ENCODE data around the gene PPP6R3.

Gene PPP6R3

DNA sequence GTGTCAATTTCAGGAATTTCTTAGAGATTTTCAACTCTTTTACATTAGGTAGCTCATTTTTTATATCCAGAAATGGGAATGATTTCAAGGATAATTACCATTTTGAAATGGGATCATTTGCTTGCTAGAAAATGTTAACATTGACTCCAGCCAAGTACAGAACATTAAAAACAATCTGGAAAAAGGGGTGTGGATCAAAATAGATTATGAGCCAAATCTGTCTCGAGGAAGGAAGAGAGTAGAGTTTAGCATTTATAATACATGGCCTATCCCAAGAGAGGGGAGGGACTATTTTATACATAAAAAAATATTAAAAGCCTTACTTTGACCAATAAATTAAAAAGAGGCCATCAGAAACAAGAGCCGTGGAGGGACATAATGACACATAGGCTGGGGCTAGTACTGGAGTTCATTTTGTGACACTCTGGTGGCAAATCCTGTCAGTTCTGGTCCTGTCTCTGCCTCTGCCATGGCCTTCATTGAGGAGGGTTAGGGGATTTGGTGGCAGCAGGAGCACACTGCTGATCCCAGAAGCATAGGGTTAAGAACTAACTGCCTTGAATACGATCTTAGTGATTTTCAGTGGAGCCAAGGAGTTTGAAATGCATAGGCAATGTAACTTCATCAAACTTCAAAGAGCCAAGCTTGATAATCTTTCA, 20.4 kb downstream of the PPP6R3 start:
- TF ChIP-seq ZNF274 (IDR thresholded peaks at IDR 0.05; ENCODE audit: low read depth, low read length) = no peak
- no peak overlapping the region for H3K4me3 ChIP-seq (ENCODE audit: low read length)

DNA sequence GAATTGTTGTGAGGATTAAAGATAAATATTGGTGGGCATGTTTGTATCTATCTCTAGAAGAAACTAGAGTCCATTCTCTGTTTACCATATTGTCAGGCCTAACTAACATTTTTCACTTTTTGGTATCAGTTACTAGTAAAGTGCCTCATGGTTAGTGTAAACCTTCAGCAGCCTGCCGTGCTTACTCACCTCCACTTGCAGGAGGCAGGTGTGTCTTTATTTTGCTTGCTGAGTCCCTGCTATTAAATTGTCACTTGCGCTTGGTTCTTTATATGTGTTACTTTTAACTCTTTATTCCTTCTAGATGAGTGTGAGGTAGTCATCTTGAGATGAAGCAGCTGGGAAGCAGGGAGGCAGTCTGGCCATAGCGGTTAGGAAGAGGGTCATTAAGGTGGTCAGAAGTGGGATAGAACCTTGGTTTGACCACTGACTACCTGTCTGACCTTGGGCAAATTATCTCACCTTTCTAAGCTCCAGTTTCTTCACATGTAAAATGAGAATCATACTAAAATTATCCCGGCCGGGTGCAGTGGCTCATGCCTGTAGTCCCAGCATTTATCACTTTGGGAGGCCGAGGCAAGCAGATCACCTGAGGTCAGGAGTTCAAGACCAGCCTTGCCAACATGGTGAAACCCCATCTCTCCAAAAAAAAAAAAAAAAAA, 21.2 kb downstream of the PPP6R3 start:
- H3K4me3 ChIP-seq (ENCODE audit: low read length) = no peak overlapping the region
- no peak for TF ChIP-seq ZNF274 (IDR thresholded peaks at IDR 0.05; ENCODE audit: low read depth, low read length)

DNA sequence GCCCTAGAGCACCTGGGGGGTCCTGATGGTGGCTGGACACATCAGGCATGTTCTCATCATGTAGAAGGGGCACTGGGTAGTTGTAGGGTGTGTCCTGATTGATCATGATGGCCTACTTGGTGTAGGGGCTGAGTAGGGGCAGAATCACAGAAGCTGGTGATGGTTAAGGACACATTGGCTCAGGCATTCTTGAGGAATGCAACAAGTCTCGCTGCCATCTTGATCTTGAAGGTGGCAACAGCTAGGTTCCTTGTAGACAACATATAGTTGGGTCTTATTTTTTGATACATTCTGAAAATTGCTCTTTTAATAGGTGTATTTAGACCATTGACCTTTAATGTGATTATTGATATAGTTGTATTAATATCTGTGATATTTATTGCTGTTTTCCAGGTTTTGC, 28.1 kb downstream of the PPP6R3 start:
- TF ChIP-seq ZNF274 (IDR thresholded peaks at IDR 0.05; ENCODE audit: low read depth, low read length) = no peak
- no peak overlapping the region for H3K4me3 ChIP-seq (ENCODE audit: low read length)

DNA sequence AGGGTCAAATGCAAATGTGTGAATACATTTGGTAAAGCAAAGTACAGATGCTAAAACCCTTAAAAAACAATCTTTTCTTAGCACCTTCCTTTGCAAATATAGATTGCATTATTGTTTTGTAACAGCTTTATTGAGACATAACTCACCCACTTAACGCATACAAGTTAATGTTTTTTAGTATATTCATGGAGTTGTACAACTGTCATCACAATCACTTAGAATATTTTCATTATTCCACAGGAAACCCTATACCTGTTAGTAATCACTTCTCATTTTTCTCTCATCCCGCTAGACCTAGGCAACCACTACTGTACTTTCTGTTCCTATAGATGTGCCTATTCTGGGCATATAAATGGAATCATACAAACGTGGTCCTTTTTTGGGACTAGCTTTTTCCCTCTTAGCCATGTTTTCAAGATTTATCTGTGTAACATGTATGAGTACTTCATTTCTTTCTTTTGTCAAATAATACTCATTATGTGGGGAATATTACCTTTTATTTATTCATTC, 34.7 kb downstream of the PPP6R3 start:
- no peak overlapping the region for H3K4me3 ChIP-seq (ENCODE audit: low read length)
- TF ChIP-seq ZNF274 (IDR thresholded peaks at IDR 0.05; ENCODE audit: low read depth, low read length) = no peak

DNA sequence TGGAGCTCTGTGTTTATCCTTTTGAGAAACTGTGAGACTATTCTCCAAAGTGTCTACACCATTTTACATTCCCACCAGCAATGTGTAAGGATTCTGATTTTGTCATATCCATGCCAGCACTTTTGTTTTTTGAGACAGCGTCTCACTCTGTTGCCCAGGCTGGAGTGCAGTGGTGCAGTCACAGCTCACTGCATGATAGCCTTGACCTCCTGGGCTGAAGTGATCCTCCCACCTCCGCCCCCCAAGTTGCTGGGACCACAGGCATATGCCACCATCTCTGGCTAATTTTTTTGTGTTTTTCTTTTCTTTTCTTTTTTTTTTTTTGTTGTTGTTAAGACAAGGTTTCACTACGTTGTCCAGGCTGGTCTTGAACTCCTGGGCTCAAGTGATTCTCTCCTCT, 35.3 kb downstream of the PPP6R3 start:
- H3K4me3 ChIP-seq (ENCODE audit: low read length) = no peak overlapping the region
- no peak for TF ChIP-seq ZNF274 (IDR thresholded peaks at IDR 0.05; ENCODE audit: low read depth, low read length)

DNA sequence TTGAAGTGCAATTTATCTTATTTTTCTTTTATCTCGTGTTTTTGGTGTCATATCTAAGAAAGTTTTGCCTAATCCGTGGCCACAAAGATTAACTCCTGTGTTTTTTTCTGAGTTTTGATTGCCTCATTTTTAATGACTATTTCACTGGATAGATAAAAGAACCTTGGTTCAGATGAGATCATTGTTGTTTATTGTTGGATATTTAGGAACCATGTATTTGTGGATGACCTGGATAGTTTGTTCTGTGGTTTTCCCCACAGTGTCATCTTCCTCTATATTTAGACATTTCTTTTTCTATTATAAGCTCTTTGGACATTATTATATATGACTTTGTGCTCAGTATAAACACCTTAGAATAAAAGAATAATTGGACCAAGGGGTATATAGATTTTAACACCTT, 37.2 kb downstream of the PPP6R3 start:
- no peak overlapping the region for H3K4me3 ChIP-seq (ENCODE audit: low read length)
- TF ChIP-seq ZNF274 (IDR thresholded peaks at IDR 0.05; ENCODE audit: low read depth, low read length) = no peak

DNA sequence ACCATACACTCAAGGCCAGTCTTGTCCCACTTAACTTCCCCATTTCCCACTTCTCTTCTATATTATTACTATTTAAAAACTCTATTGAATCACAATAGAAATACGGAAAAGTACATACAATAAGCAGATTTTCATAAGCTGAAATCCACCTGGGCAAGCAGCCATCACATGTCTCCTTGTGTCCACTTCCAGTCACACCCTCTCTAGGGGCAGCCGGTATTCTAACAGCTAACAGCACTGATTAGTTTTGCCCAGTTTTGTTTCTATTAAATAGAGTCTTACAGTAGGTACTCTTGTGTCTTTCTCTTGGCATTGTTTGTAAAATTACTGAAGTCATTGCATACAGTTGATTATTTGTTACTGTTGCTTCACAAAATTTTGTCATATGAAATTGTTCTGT, 37.8 kb downstream of the PPP6R3 start:
- TF ChIP-seq ZNF274 (IDR thresholded peaks at IDR 0.05; ENCODE audit: low read depth, low read length) = no peak
- no peak overlapping the region for H3K4me3 ChIP-seq (ENCODE audit: low read length)

DNA sequence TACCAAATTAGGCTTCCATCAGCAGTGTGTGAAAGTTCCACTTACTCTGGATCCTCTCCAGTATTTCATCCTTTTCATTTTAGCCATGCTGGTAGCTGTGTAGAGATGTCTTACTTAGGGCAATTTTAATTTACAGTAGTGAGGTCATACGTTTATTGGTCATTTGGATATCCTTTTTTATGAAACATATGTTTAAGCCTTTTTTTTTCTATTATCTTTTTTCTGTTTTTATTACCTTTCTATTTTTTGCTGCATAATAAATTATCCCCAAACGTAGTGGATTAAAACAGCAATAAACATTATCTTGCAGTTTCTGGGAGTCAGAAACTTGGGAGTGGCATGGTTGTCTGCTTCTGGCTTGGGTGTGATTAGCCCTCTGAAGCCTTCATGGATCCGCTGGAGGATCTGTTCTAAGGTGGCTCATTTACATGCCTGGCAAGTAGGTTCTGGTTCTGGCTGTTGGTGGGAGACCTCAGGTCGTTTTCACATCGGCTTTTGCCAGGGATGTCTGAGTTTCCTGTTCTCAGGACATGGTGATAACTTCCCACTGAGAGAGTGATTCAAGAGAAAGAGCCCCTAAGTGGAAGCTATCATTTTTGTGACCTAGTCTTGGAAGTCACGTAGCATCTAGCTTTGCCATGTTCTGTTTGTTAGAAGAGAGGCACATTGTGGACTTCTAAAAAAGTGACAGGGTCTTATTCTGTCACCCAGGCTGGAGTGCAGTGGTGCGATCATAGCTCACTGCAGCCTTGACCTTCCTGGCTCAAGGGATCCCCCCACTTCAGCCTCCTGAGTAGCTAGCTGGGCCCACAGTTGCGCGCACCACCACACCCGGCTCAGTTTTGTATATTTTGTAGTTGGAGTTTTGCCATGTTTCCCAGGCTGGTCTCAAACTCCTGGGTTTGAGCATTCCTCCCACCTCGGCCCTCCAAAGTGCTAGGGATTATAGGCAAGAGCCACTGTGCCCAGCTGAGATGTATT, 38.6 kb downstream of the PPP6R3 start:
- TF ChIP-seq ZNF274 (IDR thresholded peaks at IDR 0.05; ENCODE audit: low read depth, low read length) = no peak
- no peak overlapping the region for H3K4me3 ChIP-seq (ENCODE audit: low read length)

DNA sequence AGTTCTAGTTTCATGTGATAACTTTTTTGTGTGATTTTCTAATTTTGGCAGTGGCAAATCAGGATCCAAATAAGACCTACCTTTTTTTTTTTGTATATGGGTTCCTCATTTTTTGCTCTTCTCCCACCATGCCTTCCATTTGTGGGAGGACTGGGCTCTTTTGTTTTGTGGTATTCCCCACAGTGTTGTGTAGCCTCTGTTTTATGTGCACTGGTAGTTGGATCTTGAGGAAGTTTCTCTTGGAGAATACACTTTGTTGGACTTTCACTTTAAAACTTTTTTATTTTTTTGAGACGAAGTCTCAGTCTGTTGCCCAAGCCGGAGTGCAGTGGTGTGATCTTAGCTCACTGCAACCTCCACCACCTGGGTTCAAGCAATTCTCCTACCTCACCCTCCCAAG, 39.7 kb downstream of the PPP6R3 start:
- H3K4me3 ChIP-seq (ENCODE audit: low read length) = no peak overlapping the region
- TF ChIP-seq ZNF274 (IDR thresholded peaks at IDR 0.05; ENCODE audit: low read depth, low read length) = no peak

DNA sequence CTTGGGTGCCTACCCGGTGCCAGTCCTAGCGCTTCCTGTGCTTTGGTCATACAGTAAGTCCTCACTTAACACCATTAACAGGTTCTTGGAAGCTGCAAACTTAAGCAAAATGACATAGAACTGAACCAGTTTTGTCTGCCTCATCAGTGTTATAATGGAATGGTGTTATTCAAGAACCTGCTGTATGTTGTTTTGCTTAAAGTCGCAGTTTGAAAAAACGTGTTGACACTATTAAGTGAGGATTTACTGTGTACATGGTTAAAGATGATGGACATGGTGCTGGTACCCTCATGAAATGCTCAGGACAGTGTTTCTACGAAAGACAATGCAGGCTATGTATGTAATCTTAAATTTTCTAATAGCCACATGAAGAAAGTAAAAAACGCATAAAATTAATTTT, 41.3 kb downstream of the PPP6R3 start:
- TF ChIP-seq ZNF274 (IDR thresholded peaks at IDR 0.05; ENCODE audit: low read depth, low read length) = no peak
- H3K4me3 ChIP-seq (ENCODE audit: low read length) = no peak overlapping the region

DNA sequence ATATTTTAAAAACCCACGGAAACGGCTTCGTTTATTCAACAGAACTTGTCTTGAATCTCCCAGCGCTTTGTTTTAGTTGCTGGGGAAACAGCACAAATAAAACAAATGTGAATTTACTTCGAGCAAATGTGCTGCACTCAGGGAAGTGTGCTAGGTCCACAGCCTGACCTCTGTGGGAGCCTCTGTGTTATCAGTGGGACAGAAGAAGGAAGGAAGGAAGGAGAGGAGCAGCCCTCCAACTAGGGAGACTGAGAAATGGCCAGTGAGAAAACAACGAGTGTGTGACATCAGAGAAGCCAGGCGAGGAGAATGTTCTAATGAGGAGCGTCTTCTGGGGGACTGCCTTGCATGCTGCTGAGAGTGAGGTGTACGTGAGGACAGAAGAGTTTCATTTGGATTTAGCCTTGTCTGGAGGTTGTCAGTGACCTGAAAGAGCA, 42.7 kb downstream of the PPP6R3 start:
- H3K4me3 ChIP-seq (ENCODE audit: low read length) = no peak overlapping the region
- TF ChIP-seq ZNF274 (IDR thresholded peaks at IDR 0.05; ENCODE audit: low read depth, low read length) = no peak

DNA sequence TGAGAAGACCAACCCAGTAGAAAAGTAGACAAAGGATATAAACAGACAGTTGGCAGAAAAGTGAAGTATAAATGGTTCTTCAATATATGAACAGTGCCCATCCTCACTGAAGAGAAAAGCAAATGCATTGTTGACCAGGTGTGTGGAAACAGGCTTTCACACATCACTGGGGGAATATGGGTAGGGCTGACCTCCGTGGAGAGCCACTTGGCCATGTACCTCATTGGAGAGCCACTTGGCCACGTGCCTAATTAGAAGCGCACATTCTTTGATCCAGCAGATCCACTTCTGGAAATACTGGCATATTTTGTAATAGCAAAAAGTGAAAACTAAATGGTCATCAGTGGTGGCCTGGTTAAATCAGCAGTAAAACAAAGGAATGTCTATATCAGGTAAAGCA, 43.2 kb downstream of the PPP6R3 start:
- no peak for TF ChIP-seq ZNF274 (IDR thresholded peaks at IDR 0.05; ENCODE audit: low read depth, low read length)
- no peak overlapping the region for H3K4me3 ChIP-seq (ENCODE audit: low read length)

DNA sequence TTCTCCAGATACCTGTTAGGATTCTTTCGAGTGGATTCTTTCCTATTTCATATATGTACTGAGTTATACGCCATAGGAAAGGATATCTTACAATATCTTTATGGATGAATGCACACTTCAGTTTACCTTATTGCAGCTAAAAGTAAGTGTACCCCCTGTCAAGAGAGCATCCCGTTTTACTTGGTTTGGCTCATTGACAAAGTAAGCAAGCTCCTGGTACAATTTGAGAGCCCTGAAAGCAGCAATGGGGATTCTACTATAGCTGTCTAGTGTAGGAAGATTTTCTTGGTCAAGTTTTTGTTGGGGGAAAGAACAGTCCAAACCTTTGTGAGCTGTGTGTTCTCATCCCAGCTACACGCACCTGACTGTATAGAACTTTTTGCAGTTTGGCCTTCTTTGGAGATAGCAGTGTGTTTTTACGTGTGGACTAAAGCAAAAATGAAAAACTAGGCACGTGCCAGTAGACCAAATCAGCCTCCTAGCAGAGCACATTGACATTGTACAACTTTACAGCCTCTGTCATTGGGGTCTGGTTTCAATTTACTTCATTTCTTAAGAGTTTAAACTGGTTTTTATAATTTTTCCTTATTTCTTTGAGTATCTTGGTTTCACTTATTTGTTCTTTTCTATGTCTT, 44.0 kb downstream of the PPP6R3 start:
- no peak overlapping the region for H3K4me3 ChIP-seq (ENCODE audit: low read length)
- TF ChIP-seq ZNF274 (IDR thresholded peaks at IDR 0.05; ENCODE audit: low read depth, low read length) = no peak

DNA sequence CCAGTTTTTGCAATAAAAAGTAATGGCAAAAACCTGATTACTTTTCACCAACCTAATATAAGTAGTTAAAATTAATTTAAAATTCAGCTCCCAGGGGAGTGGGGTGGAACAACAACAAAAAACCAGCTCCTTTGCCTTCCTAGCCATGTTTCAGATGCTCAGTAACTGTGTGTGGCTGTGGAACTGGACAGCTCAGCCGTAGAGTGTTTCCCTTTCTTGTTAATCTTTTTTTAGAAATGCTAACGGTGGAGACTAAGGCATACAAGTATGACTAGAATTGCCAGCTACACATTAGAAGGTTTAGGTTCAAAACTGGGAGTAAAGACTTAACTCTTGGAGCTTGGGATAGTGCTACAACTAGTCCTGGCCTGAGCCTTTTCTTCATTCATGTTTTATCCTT, 45.0 kb downstream of the PPP6R3 start:
- H3K4me3 ChIP-seq (ENCODE audit: low read length) = no peak overlapping the region
- no peak for TF ChIP-seq ZNF274 (IDR thresholded peaks at IDR 0.05; ENCODE audit: low read depth, low read length)
